HepG2 (cell line): ENCODE measurements around the gene METAP1D.

Source experiments
- ELF1 ChIP-seq: sonication (generic); formaldehyde crosslinking; IDR thresholded peaks from 2 replicates; pipeline ENCODE4 v1.4.0; 2020; ENCODE audit warnings: missing genetic modification reagents
- HNF4A ChIP-seq: sonication (generic); formaldehyde crosslinking; IDR thresholded peaks from 2 replicates; pipeline ENCODE4 v1.4.0; 2020; ENCODE audit warnings: missing genetic modification reagents
- NR2F1 ChIP-seq, 2 experiments: fragments of 450-650 bp in 1 of 2; formaldehyde crosslinking in 1 of 2; IDR thresholded peaks; 2 replicates each; pipeline versions ENCODE4 v1.5.0 to v1.6.1; 2016 to 2020; ENCODE audit warnings: mild to moderate bottlenecking in 1 of 2, missing compliant biosample characterization in 1 of 2, missing genetic modification reagents in 1 of 2, moderate library complexity in 1 of 2
- TP53 ChIP-seq: sonication (generic); formaldehyde crosslinking; conservative IDR thresholded peaks from 2 replicates; pipeline ENCODE4 v1.4.0; 2020; ENCODE audit warnings: missing genetic modification reagents
- ZNF234 ChIP-seq: sonication (generic); formaldehyde crosslinking; conservative IDR thresholded peaks from 2 replicates; pipeline ENCODE4 v1.5.1; 2020; ENCODE audit warnings: mild to moderate bottlenecking, missing genetic modification reagents
- TF ChIP-seq, protein P1 (sequence below): sonication (generic); formaldehyde crosslinking; IDR thresholded peaks from 2 replicates; pipeline ENCODE4 v1.5.0; 2020; ENCODE audit warnings: mild to moderate bottlenecking, missing genetic modification reagents, moderate library complexity

DNA sequence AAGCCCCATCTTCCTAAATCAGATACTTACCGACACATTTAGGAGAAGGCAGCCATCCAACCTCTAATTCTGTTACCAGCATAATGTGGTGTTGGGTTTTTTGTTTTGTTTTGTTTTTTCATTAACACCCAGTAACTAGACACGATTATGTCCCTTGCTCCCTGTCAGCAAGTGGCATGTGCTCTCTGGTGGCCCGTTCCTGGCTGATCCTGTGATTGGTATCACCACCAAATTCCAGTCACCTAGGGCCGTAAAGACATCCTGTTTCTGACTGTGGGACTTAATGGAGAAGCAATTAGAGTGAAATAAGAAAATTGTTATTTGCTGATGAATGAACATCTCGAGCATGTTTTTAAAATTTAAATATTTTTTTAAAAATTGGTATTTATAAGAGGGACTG lies 79.7 kb downstream of the METAP1D start:
- TF ChIP-seq NR2F1 (CRISPR knock-in tag; IDR thresholded peaks at IDR 0.05) (no peak), TP53 (CRISPR knock-in tag) (no peak), ELF1 (CRISPR knock-in tag) (no peak), HNF4A (no peak), ZNF234 (no peak)
- TF ChIP-seq, protein P1, sequence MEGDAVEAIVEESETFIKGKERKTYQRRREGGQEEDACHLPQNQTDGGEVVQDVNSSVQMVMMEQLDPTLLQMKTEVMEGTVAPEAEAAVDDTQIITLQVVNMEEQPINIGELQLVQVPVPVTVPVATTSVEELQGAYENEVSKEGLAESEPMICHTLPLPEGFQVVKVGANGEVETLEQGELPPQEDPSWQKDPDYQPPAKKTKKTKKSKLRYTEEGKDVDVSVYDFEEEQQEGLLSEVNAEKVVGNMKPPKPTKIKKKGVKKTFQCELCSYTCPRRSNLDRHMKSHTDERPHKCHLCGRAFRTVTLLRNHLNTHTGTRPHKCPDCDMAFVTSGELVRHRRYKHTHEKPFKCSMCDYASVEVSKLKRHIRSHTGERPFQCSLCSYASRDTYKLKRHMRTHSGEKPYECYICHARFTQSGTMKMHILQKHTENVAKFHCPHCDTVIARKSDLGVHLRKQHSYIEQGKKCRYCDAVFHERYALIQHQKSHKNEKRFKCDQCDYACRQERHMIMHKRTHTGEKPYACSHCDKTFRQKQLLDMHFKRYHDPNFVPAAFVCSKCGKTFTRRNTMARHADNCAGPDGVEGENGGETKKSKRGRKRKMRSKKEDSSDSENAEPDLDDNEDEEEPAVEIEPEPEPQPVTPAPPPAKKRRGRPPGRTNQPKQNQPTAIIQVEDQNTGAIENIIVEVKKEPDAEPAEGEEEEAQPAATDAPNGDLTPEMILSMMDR = no peak
